Measurements from ENCODE around the gene INPP5A.

DNA sequence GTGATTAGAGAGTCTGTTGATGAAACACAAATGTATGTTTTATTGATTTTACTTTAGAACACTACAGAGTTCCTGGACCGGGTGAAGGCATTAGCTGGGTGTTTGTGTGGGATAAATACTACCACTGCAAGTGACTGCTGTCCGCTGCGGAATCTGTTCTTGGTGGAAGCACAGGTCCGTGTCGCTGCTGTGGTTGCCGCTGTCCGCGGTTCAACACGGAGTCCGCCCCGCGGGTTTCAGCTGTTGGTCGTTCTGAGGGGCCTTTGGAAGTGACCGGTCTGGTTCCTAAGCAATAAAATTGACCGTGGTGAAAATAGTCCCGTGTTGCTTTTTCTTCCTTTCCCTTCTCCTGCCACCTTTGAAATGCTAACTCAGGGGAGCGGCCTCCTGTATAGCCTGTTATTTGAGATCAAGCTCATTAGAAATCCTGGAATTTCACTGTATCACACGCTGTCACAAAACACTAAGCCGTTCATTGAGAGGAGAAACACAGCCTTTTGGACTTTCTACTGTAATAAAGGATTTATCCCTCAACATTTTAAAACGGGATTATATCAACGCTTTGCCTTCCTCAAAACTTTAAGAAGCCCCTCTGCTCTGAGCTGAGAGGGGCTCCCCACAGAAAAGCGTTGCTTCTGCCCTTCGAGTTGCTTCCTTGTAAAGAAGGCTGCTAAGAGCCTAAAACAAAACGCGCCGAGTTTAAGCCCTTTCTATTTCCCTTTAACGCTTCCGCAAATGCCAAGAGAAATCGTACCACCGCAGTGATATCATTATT lies 245.8 kb downstream of the INPP5A start:
- TF ChIP-seq, protein P1, sequence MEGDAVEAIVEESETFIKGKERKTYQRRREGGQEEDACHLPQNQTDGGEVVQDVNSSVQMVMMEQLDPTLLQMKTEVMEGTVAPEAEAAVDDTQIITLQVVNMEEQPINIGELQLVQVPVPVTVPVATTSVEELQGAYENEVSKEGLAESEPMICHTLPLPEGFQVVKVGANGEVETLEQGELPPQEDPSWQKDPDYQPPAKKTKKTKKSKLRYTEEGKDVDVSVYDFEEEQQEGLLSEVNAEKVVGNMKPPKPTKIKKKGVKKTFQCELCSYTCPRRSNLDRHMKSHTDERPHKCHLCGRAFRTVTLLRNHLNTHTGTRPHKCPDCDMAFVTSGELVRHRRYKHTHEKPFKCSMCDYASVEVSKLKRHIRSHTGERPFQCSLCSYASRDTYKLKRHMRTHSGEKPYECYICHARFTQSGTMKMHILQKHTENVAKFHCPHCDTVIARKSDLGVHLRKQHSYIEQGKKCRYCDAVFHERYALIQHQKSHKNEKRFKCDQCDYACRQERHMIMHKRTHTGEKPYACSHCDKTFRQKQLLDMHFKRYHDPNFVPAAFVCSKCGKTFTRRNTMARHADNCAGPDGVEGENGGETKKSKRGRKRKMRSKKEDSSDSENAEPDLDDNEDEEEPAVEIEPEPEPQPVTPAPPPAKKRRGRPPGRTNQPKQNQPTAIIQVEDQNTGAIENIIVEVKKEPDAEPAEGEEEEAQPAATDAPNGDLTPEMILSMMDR (IDR thresholded peaks at IDR 0.05): no peak
- TF ChIP-seq POLR2A (IDR thresholded peaks at IDR 0.05) (no peak), POLR2AphosphoS5 (IDR thresholded peaks at IDR 0.05) (no peak), EP300 (IDR thresholded peaks at IDR 0.05) (no peak)

Data from sigmoid colon (tissue), 4 donors.